Activated CD4-positive, alpha-beta T cell treated with anti-CD3 and anti-CD28 coated beads, Interleukin-2, amount 50 U/mL, for 4 hours (primary cell): ENCODE measurements around the gene GLCCI1.

Experiments used
- DNase-seq, 2 experiments: peaks; one replicate each; pipeline ENCODE4 v3.0.0-alpha.2; 2020

Gene GLCCI1

GRCh38 chr7:8134089-8134733 lies 165.6 kb downstream of the GLCCI1 start:
- DNase-seq, result no peak

DNA sequence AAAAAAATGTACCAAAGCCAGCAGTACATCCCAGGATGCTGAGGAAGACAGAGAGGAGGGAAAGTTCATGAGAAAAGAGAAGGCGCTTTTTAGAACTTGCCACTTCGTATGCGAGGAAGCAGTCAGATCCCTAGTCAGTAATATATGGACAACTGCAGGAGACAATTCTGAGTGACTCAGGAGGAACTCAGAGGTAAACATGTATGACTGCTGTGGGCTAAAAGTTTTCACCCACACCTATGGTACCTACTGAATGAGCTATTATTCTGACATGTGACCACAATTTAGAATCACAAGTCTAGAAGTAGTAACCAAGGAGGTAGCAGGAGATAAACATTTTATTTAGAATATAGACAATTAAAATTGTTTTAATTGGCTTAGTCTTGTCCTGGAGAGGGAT lies 166.8 kb downstream of the GLCCI1 start:
- no peak for DNase-seq

DNA sequence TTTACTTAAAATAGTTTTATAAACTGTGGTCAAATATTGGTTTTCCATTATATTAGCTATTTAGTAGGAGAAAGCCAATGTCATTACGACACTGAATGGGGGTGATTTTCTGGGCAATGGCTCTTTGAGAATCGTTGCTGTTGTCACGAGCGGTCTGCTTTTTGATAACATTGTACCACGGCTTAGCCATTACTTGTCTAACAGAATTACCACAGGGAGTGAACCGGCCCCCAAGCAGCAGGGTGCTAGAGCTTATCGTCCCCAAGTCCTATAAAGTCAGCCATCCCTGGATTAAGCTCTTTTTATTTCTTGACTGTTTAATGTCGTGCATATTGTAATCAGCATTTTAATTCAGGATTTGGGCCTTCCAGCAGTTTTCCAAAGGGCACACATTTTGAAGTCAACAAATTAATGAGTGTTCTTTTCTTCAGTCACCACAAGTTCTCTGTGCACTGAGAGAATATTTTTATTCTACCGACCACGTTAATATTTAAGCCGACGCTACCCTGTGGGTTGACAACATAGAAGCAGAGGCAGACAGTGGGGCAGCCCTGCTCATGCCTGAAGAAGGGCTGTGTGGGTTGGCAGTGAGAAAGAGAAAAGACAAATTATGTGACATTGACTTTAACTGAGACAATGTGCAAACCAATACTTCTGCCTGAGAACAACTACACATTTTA lies 167.6 kb downstream of the GLCCI1 start:
- DNase-seq, result no peak
